Hepatocyte (in vitro differentiated cells): ENCODE results near the gene NFKBIZ. TPM values are rescaled to one million over a fixed set of nuclear protein-coding genes. Genes with fewer than 3 reads are reported as not detected.

Experiments used
- DNase-seq: peaks from one replicate; pipeline ENCODE4 v3.0.0-alpha.2; 2016; ENCODE audit warnings: low spot score
- H2AFZ ChIP-seq: fragments of 200-600 bp; sonication (generic); 2 replicates; pipeline ENCODE4 v1.6.0; 2016; ENCODE audit warnings: antibody characterized with exemption, mild to moderate bottlenecking
- H3K27ac ChIP-seq: fragments of 200-600 bp; sonication (generic); 2 replicates; pipeline ENCODE4 v1.5.1; 2016; ENCODE audit warnings: mild to moderate bottlenecking
- H3K27me3 ChIP-seq: fragments of 200-600 bp; sonication (generic); 2 replicates; pipeline ENCODE4 v1.6.1; 2016
- H3K36me3 ChIP-seq: fragments of 200-600 bp; sonication (generic); replicated peaks from 2 replicates; pipeline ENCODE4 v1.5.1; 2016; ENCODE audit warnings: low read depth; ENCODE audit not compliant: insufficient read depth
- H3K4me1 ChIP-seq: fragments of 200-600 bp; sonication (generic); 2 replicates; pipeline ENCODE4 v1.5.1; 2016; ENCODE audit warnings: mild to moderate bottlenecking, moderate library complexity; ENCODE audit not compliant: insufficient read depth
- H3K4me2 ChIP-seq: fragments of 200-600 bp; sonication (generic); 2 replicates; pipeline ENCODE4 v1.6.0; 2016
- H3K4me3 ChIP-seq: fragments of 200-600 bp; sonication (generic); 2 replicates; pipeline ENCODE4 v1.5.1; 2016; ENCODE audit warnings: mild to moderate bottlenecking
- H3K79me2 ChIP-seq: fragments of 200-600 bp; sonication (generic); 2 replicates; pipeline ENCODE4 v1.6.0; 2017; ENCODE audit warnings: mild to moderate bottlenecking
- H3K9me2 ChIP-seq: fragments of 200-600 bp; sonication (generic); replicated peaks from 2 replicates; pipeline ENCODE4 v1.6.0; 2017; ENCODE audit warnings: mild to moderate bottlenecking; ENCODE audit not compliant: insufficient read depth
- H3K9me3 ChIP-seq: fragments of 200-600 bp; sonication (generic); 2 replicates; pipeline ENCODE4 v1.5.1; 2016; ENCODE audit warnings: low read depth, mild to moderate bottlenecking
- H4K20me1 ChIP-seq: fragments of 200-600 bp; sonication (generic); 2 replicates; pipeline ENCODE4 v1.6.0; 2016; ENCODE audit warnings: mild to moderate bottlenecking; ENCODE audit not compliant: insufficient read depth, poor library complexity, severe bottlenecking
- EZH2 ChIP-seq: fragments of 200-600 bp; sonication (generic); IDR thresholded peaks from 2 replicates; pipeline ENCODE4 v1.6.1; 2016; ENCODE audit warnings: antibody characterized with exemption, mild to moderate bottlenecking, borderline replicate concordance
- EZH2phosphoT487 ChIP-seq: fragments of 200-600 bp; sonication (generic); IDR thresholded peaks from one replicate; pipeline ENCODE4 v1.6.1; 2018; ENCODE audit warnings: antibody characterized with exemption, mild to moderate bottlenecking, low read depth, moderate library complexity; ENCODE audit not compliant: unreplicated experiment, severe bottlenecking
- WGBS: methylation state at CpG from one replicate; pipeline ENCODE4 v1.1.6; 2016; ENCODE audit warnings: low lambda C conversion rate; ENCODE audit errors: missing lambda C conversion rate; 5-methylcytosine and 5-hydroxymethylcytosine counted together
- polyA plus RNA-seq: library from polyadenylated mRNA; unstranded; fragments of >200 nt; fragmentation: Nextera tagmentation; extraction: Ambion mirVana; gene quantifications from 2 replicates; pipeline ENCODE4 v1.2.1, GENCODE V29; 2016
- total RNA-seq: library from RNA; depleted of rRNA; stranded (reverse); fragments of >200 nt; gene quantifications from 2 replicates; pipeline ENCODE4 v1.2.3, GENCODE V29; 2014
- TF ChIP-seq, protein P1 (sequence below): fragments of 200-600 bp; sonication (generic); IDR thresholded peaks from 2 replicates; pipeline ENCODE4 v1.5.1; 2016; ENCODE audit warnings: antibody characterized with exemption, mild to moderate bottlenecking; ENCODE audit not compliant: poor library complexity

The NFKBIZ gene
- total and polyA plus RNA-seq, 2 experiments from 2014 or later: 160 to 182 TPM

DNA sequence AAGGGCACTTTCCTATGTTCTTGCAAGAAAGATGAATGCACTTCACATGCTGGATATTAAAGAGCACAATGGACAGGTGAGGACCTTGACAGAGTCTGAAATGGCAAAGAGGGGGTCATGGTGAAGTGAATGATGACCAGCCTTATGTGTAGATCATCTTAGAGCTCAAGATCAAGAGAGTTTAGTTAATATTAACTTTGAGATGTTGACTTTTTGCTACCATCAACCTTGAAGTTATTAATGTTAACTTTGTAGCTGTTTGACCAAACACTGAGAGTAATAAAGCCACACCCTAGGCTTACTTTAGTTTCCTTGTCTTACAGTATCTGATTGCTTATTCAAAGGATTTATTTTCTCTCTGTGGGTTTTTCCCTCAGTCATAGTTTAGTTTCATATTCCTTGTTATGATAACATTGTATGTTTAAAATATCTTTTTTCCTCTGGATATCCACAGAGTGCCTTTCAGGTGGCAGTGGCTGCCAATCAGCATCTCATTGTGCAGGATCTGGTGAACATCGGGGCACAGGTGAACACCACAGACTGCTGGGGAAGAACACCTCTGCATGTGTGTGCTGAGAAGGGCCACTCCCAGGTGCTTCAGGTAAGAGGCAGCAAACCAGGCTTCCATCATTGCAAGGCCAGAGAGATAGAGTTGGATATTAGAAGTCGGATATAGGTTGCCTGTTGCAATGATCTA, 5.4 kb downstream of the NFKBIZ start:
- no peaks in the 10 kb centered on the region for H3K9me2 ChIP-seq
- H3K79me2 ChIP-seq: peaks cover 64% of the 10 kb centered on the region

DNA sequence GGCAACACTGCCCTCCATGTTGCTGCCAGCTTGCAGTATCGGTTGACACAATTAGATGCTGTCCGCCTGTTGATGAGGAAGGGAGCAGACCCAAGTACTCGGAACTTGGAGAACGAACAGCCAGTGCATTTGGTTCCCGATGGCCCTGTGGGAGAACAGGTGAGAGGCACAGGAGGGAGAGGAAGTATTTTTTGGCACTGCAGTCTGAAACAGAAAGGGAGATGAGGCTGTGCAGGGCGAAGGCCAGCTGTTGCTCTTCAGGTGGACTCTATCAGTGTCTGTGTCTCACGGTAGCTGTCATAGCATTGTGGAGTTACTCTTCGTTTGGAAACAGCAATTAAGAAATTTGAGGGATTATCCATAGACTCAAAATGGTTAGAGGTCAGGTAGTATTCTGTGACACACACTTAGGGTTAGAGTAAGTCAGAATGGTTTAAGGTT, 8.0 kb downstream of the NFKBIZ start:
- WGBS: 88% methylated on average over 8 of the region's 8 CpGs
- H3K27me3 ChIP-seq: no peaks in the 10 kb centered on the region
- TF ChIP-seq EZH2phosphoT487 (no peak), EZH2 (no peak)
- TF ChIP-seq, protein P1, sequence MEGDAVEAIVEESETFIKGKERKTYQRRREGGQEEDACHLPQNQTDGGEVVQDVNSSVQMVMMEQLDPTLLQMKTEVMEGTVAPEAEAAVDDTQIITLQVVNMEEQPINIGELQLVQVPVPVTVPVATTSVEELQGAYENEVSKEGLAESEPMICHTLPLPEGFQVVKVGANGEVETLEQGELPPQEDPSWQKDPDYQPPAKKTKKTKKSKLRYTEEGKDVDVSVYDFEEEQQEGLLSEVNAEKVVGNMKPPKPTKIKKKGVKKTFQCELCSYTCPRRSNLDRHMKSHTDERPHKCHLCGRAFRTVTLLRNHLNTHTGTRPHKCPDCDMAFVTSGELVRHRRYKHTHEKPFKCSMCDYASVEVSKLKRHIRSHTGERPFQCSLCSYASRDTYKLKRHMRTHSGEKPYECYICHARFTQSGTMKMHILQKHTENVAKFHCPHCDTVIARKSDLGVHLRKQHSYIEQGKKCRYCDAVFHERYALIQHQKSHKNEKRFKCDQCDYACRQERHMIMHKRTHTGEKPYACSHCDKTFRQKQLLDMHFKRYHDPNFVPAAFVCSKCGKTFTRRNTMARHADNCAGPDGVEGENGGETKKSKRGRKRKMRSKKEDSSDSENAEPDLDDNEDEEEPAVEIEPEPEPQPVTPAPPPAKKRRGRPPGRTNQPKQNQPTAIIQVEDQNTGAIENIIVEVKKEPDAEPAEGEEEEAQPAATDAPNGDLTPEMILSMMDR: no peak
- H3K4me1 ChIP-seq: peaks cover 12% of the 10 kb centered on the region
- peaks cover 38% of the 10 kb centered on the region for H3K79me2 ChIP-seq
- H3K36me3 ChIP-seq: peaks cover 9% of the 10 kb centered on the region
- H3K4me2 ChIP-seq: peak overlapping the region; percentile 74
- no peak for DNase-seq
- no peak overlapping the region for H3K4me3 ChIP-seq
- H3K9me3 ChIP-seq: no peaks in the 10 kb centered on the region
- H4K20me1 ChIP-seq: peaks cover 38% of the 10 kb centered on the region
- no peak overlapping the region for H2AFZ ChIP-seq
- no peaks in the 10 kb centered on the region for H3K9me2 ChIP-seq
- H3K27ac ChIP-seq: peak overlapping the region; percentile 82

More for the DNA sequence above, 5.4 kb downstream of the NFKBIZ start:
- Histone ChIP-seq H3K27me3 (no peaks in the 10 kb centered on the region), H3K4me2 (peak overlapping the region; percentile 74), H4K20me1 (peaks cover 62% of the 10 kb centered on the region), H3K27ac (peak overlapping the region; percentile 99), H2AFZ (no peak overlapping the region), H3K9me3 (no peaks in the 10 kb centered on the region), H3K4me1 (peaks cover 12% of the 10 kb centered on the region), H3K4me3 (no peak overlapping the region), H3K36me3 (peaks cover 9% of the 10 kb centered on the region)
- no peak for DNase-seq
- WGBS: 75% methylated on average over 2 of the region's 2 CpGs
- TF ChIP-seq, protein P1: no peak
- TF ChIP-seq EZH2 (no peak), EZH2phosphoT487 (no peak)

DNA sequence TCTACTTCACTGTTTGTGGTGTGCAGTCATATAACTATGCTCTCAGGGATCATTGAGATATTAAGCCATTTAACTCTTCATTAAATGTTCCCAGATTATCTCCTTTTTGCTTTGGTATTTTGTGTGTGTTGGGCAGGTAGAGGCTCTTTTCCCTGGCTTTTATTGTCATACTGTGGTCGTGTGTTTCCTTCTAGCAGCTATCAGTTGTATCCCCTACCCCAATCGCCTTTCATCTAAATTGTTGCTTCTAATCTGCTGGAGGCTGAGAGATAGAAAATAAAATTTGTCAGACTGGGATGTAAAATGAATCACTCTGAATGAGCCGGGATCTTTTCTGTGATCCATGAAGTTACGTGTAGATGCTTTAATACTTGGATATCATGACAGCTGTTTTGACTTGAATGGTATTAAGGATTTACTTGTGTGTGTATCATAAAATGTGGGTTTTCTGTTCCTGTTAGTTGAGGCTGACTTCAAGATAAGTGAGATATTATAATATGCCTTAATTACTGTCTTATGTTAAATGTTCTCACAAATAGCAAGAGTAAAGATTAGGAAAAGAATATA, 9.2 kb downstream of the NFKBIZ start:
- Histone ChIP-seq H3K9me2 (no peaks in the 10 kb centered on the region), H3K79me2 (peaks cover 26% of the 10 kb centered on the region), H3K36me3 (no peaks in the 10 kb centered on the region), H3K27ac (peak overlapping the region; percentile 82), H4K20me1 (peaks cover 26% of the 10 kb centered on the region), H2AFZ (no peak overlapping the region), H3K9me3 (no peaks in the 10 kb centered on the region), H3K4me3 (no peak overlapping the region), H3K4me1 (peaks cover 12% of the 10 kb centered on the region), H3K4me2 (peak overlapping the region; percentile 74), H3K27me3 (no peaks in the 10 kb centered on the region)
- no peak for DNase-seq
- TF ChIP-seq, protein P1: no peak
- TF ChIP-seq EZH2phosphoT487: no peak
- TF ChIP-seq EZH2: no peak
- 56% methylated on average over 4 of the region's 4 CpGs for WGBS
